GM10266 (cell line): Measurements from ENCODE around the gene GABBR2.
A peak's percentile ranks its signal among the peaks of the same experiment; 100 is the strongest.

Source experiments
- DNase-seq: peaks from one replicate; pipeline ENCODE4 v3.0.0; 2012; ENCODE audit errors: extremely low spot score
- CTCF ChIP-seq: IDR thresholded peaks from 2 replicates; pipeline ENCODE4 v1.5.1; 2012; ENCODE audit warnings: mild to moderate bottlenecking, low read depth; ENCODE audit not compliant: control insufficient read depth, insufficient read depth; ENCODE audit errors: missing control alignments

GABBR2 gene

DNA sequence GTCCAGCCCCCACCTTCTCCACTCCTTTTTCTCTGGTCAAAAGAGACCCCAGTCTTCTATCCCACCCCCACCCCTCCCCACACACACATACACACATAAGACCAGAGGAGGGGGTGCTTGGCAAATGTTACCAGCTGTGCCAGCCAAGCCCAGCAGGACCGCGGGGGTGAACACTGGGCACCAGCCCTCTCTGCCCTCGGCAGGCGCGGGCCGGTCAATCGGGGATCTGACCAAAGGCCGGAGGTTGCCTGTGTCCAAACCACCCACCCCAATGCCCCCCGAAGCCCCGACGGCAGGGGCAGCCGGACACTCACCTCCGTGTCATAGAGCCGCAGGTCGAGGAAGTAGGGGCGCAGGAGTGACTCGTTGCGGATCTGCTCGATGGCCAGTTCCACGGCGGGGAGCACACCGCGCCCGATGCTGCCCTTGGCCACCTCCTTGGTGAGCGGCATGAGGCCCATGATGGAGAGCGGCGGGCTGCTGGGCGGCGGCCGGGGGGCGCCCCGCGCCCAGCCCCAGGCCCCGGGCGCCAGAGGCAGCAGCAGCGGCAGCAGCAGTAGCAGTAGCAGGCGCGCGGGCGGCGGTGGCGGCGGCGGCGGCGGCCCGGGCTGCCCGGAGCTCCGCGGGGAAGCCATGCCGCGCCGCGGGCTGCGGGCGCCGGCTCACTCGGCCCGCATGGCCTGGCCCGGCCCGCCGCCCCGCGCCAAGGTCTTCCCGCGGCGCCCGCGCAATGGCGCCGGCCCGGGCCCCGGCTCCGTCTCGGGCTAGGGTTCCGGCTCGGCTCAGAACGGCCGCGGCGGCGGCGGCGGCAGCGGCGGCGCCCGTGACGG, 417 bp downstream of the GABBR2 start:
- DNase-seq, result no peak
- TF ChIP-seq CTCF, result no peak

GRCh38 chr9:98707166-98708102, 1.3 kb downstream of the GABBR2 start:
- DNase-seq, result peak; percentile 59
- peak; percentile 45 for TF ChIP-seq CTCF

DNA sequence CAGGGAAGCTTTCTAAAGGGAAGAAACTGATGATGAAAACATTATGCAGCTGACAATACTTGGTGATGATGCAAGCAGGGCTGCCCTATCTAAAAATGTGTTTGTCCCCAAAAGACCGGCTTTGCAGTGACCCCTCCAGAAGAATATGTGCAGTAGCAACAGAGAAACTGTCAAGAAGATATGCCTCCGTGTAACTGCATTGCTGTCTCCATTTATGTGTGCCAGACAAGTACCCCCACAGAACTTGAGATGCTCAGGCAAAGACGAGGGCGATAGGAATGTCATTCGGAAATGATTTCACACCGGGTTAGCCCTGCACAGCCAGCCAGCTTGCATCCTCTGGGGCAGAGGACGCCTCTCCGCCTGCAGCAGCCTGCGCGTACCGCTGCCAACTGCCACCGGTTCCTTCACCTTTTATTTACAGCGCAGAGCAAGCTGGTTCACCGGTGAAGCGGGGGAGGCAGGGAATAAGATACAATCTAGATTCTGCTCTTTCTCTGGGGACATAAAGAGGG, 2.0 kb downstream of the GABBR2 start:
- no peak for TF ChIP-seq CTCF
- DNase-seq, result no peak

GRCh38 chr9:98702835-98703380, 5.8 kb downstream of the GABBR2 start:
- no peak for TF ChIP-seq CTCF
- no peak for DNase-seq

DNA sequence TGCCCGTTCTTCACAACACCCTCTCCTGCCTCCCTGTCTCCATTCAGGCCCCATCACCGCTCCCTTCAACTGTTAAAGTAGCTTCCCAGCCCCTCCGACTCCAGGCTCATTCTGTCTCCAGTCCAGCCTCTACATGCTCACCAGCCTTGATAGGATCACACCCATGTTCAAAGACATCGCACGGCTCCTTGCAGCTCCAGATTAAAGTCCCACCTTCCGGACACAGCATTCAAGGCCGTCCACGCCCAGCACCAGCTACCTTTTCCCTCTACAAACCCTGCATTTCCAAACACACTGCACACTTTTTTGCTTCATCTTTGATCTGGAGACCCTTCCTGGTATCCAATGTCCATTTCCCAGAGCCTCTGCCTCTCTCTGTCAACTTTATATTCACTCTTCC, 6.4 kb downstream of the GABBR2 start:
- no peak for TF ChIP-seq CTCF
- DNase-seq, result no peak

- no peak for DNase-seq
- TF ChIP-seq CTCF, result no peak
Observed at GRCh38 chr9:98701576-98701975, 7.2 kb downstream of the GABBR2 start.
